ENCODE results near the gene ATOSB.

ATOSB gene

DNA sequence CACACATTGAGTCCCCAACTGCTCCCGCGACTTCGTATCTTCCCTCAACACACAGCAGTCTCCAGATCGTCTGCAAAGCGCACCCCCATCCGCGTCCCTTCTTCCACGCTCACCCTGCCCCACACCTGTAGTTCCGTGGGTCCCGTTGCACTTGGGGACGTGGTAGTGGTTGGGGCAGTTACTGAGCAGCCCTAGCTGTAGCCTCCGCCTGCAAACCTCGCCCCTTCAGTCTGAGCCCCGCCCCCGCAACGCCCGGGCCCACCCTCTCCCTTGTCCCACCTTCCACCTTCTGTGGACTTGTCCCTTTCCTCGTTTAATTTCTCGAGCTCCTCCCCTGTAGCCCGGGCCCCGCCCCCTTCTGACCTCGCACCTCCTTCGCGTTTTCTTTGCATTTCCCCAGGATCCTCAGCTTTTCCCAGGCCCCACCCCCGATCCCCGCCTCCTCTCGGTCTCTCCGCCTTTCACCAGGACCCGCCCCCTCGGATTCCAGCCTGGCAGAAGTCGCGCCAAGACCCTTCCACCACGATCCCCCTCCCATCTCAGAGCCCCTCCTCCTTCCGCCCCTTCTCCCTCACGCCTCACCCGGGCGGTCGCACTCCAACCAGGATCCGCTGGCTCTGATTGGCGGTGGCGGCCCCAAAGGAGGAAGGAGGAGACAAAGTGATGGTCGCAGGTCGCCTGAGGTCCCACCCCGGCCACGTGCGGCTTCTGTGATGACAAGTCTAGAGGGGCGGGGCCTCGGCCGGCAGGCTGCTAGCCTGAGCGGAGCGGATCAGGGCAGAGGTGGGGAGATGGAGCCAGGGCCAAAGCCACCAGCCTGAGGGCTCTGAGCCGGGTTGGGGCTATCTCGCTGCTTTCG, at the start of gene ATOSB (continued):
- TF ChIP-seq YY1 (tag by site-specific recombination; IDR thresholded peaks at IDR 0.05) (no peak), FEZF1 (tag by site-specific recombination; IDR thresholded peaks at IDR 0.05) (no peak), ZNF571 (tag by site-specific recombination; IDR thresholded peaks at IDR 0.05) (no peak), HOXA7 (CRISPR knock-in tag; IDR thresholded peaks at IDR 0.05; ENCODE audit: borderline replicate concordance) (no peak), ZNF10 (tag by site-specific recombination; IDR thresholded peaks at IDR 0.05) (no peak), ZNF221 (tag by site-specific recombination; IDR thresholded peaks at IDR 0.05; ENCODE audit: borderline replicate concordance) (no peak), CTCF (tag by site-specific recombination; IDR thresholded peaks at IDR 0.05) (no peak), GFI1B (tag by site-specific recombination; IDR thresholded peaks at IDR 0.05) (no peak), SCRT1 (tag by site-specific recombination; IDR thresholded peaks at IDR 0.05; ENCODE audit: borderline replicate concordance) (0 out of 2 replicates have a peak, but pooled peaks have one; percentile 9), KLF8 (tag by site-specific recombination; IDR thresholded peaks at IDR 0.05) (peak; percentile 83), ZNF707 (tag by site-specific recombination; IDR thresholded peaks at IDR 0.05) (no peak), ZNF473 (tag by site-specific recombination; IDR thresholded peaks at IDR 0.05) (no peak), ZNF214 (tag by site-specific recombination; IDR thresholded peaks at IDR 0.05; ENCODE audit: borderline replicate concordance) (no peak), ZNF133 (tag by site-specific recombination; IDR thresholded peaks at IDR 0.05) (no peak), TRIM28 (IDR thresholded peaks at IDR 0.05; ENCODE audit: borderline replicate concordance, low read length) (no peak), SCRT2 (tag by site-specific recombination; IDR thresholded peaks at IDR 0.05) (0 out of 2 replicates have a peak, but pooled peaks have one; percentile 14), ZXDB (tag by site-specific recombination; IDR thresholded peaks at IDR 0.05) (peak; percentile 22; the same call in 1 of the 2 replicates), ZNF335 (tag by site-specific recombination; conservative IDR thresholded peaks at IDR 0.05) (no peak; the same call in 1 of the 2 replicates), KLF9 (tag by site-specific recombination; IDR thresholded peaks at IDR 0.05; ENCODE audit: low read depth) (peak; percentile 91), ZBTB17 (tag by site-specific recombination; IDR thresholded peaks at IDR 0.05) (peak; percentile 81), ZNF266 (tag by site-specific recombination; IDR thresholded peaks at IDR 0.05; ENCODE audit: low read depth) (no peak), KLF10 (tag by site-specific recombination; IDR thresholded peaks at IDR 0.05) (peak; percentile 71; the same call in 1 of the 2 replicates), ZNF747 (tag by site-specific recombination; IDR thresholded peaks at IDR 0.05) (no peak), ZNF398 (tag by site-specific recombination; IDR thresholded peaks at IDR 0.05) (peak; percentile 97), SP2 (tag by site-specific recombination; IDR thresholded peaks at IDR 0.05) (peak; percentile 91), KLF16 (tag by site-specific recombination; IDR thresholded peaks at IDR 0.05) (0 out of 2 replicates have a peak, but pooled peaks have one; percentile 45), SP3 (tag by site-specific recombination; IDR thresholded peaks at IDR 0.05) (peak; percentile 99), EGR2 (tag by site-specific recombination; IDR thresholded peaks at IDR 0.05; ENCODE audit: low read depth) (peak; percentile 76), YY2 (tag by site-specific recombination; IDR thresholded peaks at IDR 0.05) (no peak), IKZF3 (tag by site-specific recombination; IDR thresholded peaks at IDR 0.05) (peak; percentile 83)
- TF ChIP-seq, protein P1, sequence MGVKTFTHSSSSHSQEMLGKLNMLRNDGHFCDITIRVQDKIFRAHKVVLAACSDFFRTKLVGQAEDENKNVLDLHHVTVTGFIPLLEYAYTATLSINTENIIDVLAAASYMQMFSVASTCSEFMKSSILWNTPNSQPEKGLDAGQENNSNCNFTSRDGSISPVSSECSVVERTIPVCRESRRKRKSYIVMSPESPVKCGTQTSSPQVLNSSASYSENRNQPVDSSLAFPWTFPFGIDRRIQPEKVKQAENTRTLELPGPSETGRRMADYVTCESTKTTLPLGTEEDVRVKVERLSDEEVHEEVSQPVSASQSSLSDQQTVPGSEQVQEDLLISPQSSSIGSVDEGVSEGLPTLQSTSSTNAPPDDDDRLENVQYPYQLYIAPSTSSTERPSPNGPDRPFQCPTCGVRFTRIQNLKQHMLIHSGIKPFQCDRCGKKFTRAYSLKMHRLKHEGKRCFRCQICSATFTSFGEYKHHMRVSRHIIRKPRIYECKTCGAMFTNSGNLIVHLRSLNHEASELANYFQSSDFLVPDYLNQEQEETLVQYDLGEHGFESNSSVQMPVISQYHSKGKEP (tag by site-specific recombination; IDR thresholded peaks at IDR 0.05) = no peak
- TF ChIP-seq, protein P2, sequence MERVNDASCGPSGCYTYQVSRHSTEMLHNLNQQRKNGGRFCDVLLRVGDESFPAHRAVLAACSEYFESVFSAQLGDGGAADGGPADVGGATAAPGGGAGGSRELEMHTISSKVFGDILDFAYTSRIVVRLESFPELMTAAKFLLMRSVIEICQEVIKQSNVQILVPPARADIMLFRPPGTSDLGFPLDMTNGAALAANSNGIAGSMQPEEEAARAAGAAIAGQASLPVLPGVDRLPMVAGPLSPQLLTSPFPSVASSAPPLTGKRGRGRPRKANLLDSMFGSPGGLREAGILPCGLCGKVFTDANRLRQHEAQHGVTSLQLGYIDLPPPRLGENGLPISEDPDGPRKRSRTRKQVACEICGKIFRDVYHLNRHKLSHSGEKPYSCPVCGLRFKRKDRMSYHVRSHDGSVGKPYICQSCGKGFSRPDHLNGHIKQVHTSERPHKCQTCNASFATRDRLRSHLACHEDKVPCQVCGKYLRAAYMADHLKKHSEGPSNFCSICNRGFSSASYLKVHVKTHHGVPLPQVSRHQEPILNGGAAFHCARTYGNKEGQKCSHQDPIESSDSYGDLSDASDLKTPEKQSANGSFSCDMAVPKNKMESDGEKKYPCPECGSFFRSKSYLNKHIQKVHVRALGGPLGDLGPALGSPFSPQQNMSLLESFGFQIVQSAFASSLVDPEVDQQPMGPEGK (tag by site-specific recombination; IDR thresholded peaks at IDR 0.05) = 0 out of 2 replicates have a peak, but pooled peaks have one; percentile 61
- TF ChIP-seq, protein P3, sequence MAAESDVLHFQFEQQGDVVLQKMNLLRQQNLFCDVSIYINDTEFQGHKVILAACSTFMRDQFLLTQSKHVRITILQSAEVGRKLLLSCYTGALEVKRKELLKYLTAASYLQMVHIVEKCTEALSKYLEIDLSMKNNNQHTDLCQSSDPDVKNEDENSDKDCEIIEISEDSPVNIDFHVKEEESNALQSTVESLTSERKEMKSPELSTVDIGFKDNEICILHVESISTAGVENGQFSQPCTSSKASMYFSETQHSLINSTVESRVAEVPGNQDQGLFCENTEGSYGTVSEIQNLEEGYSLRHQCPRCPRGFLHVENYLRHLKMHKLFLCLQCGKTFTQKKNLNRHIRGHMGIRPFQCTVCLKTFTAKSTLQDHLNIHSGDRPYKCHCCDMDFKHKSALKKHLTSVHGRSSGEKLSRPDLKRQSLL (tag by site-specific recombination; IDR thresholded peaks at IDR 0.05) = peak; percentile 88
